GM12874 (cell line): ENCODE measurements around the gene HOXB8.

Experiments used
- TF ChIP-seq, protein P1 (sequence below): IDR thresholded peaks from 2 replicates; pipeline ENCODE4 v1.5.1; 2011; ENCODE audit warnings: low read depth, mild to moderate bottlenecking, control low read depth, low read length, moderate library complexity; ENCODE audit not compliant: insufficient read depth

The HOXB8 gene

DNA sequence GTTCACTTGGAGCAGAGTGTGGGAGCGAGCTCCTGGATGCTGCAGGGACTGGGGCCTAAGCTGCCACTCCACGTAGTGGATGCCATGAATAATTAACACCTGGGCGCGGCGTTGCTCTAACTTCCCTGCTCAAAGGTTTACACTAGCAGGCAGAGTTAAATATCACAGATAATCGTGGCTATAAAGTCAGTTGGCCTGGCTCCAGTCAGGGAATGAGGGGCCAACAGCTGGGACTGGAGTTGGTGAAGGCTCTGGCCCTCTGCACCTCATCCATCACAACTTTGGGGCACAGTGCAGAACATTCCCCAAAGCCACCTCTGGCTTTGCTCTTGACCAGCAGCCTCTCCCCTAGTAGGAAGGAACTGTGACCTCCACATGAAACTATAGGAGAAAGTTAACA lies 47.9 kb downstream of the HOXB8 start:
- TF ChIP-seq, protein P1, sequence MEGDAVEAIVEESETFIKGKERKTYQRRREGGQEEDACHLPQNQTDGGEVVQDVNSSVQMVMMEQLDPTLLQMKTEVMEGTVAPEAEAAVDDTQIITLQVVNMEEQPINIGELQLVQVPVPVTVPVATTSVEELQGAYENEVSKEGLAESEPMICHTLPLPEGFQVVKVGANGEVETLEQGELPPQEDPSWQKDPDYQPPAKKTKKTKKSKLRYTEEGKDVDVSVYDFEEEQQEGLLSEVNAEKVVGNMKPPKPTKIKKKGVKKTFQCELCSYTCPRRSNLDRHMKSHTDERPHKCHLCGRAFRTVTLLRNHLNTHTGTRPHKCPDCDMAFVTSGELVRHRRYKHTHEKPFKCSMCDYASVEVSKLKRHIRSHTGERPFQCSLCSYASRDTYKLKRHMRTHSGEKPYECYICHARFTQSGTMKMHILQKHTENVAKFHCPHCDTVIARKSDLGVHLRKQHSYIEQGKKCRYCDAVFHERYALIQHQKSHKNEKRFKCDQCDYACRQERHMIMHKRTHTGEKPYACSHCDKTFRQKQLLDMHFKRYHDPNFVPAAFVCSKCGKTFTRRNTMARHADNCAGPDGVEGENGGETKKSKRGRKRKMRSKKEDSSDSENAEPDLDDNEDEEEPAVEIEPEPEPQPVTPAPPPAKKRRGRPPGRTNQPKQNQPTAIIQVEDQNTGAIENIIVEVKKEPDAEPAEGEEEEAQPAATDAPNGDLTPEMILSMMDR, result no peak

DNA sequence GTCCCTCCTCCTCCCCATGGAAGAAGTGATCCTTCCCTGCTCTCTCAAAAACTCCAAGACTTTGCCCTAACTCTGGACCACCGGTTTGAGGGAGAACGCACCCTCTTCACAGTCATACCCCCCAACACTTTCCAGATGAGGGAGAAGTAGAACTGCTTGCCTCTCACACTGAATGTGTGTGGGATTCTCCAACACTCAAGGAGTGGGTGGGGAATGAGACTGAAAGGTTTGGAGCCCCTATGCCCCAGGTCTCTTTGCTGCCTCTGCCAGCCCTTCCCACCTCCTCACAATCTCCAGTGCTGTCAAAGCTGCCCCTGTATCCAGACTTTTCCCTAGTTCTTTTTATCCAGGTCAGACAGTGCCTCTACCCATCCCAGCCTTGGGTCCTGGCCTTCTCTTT lies 48.4 kb downstream of the HOXB8 start:
- TF ChIP-seq, protein P1, result no peak

DNA sequence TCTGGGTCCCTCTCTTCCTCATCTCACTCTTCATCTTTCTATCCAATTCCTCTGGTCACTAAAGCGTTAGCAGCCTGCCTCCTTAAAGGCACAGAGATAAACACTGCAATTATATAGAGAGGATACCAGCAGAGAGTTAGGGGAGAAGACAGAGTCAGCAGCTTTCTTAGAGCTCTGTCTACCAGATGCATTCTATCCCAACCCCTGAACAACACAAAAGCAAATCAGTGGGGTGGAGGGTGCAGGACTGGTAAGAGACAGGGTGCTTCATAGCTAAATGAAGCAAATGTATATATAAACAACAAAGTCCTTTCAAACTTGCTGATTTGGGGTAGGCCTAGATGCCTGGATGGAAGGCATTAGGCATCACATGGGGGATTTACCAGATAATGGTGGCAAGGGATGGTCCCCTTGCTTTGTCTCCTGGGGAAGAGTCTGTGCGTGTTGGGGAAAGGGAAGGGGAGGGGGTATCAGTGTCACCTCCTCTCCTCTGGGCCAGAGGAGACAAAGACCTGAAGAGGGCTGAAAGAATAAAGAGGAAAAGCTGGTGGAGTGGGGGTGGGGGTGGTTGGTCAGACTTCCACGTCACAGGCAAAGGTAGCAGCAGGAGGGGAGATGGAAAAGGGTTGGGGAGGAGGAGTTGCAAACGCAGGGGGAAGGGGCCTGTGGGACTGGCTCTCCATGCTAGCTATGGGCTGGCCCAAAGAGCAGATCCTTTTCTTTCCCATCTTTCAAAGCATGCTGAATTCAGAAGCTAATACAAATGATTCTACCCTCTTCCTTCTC lies 49.0 kb downstream of the HOXB8 start:
- TF ChIP-seq, protein P1, result no peak

DNA sequence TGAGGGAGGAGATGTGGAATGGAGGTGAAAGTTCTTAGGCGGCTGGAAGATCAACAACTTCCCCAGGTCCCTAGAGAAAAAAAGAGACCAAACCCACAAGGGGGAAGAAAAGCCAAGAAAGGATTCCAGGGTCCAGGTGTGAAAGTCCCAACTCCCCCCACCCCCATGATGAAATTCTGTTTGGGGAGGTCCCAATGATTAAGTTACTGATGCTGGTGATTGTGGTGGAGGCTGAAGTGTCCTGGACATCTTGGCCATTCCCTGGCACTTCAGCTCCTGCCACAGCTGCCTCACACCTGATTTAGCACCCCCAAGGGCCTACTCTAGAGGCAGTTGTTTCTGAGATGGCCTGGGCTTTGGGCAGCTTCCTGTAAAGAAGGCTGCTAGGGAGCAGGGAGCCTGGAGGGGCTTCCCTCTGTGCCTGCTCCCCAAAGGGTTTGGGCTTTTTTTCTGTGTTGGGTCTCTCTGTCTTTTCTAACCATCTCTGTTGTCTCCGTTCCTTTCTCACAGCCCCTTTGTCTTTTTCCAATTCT lies 50.0 kb downstream of the HOXB8 start:
- TF ChIP-seq, protein P1, result no peak

DNA sequence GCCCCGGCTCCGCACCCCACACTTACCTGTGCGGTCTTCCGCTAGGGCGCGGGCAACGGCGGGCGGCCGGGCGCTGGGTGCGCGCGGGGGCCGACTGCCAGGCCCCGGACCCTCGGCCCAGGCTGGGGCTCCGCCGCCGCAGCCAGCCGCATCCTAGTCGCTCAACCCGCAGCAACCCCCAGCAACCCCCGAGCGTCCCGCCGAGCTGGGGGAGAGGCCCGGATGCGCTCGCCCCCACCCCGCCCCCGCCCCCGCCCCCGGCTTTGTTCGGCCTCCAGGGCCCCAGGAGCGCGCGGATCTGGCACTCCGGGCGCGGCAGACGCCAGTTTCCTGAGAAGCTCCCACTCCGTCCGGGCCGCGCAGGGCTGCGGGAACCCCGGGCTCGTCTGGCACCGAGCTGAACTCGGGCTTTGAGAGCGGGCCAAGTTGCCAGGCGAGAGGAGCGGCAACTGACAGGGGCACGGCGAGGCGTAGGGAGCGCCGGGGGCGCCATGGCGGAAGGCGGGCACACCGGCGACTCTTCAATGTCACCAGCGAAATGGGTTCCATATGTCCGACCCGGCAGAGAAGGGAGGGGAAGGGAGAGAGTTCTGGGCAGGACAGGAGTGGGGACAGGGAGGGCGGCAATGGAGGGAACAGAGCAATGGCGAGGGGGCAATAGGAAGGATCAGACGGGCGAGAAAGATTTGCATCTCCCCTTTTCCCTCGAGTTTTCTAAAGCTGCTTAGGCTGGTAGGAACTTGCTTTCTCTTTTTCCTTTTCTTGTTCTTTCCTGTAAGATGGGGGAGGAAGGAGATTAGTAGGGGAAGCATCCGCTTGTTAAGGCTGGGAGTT lies 50.7 kb downstream of the HOXB8 start:
- TF ChIP-seq, protein P1, result no peak

DNA sequence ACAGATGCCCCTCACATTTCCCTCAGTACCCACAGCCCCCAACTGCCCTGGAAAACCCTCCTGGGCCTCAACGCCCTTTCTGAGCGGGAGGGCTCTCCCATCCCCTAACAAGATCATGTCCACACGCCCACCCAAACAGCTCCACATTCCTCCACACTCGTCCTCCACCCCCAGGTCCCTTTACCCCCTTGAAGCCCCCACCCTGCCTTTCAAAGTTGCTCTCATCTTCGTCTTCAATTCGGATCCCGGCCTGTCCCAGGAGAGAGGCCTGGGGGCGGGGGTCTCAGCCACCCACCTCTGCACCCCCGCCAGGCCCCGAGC lies 51.3 kb downstream of the HOXB8 start:
- TF ChIP-seq, protein P1, result no peak

DNA sequence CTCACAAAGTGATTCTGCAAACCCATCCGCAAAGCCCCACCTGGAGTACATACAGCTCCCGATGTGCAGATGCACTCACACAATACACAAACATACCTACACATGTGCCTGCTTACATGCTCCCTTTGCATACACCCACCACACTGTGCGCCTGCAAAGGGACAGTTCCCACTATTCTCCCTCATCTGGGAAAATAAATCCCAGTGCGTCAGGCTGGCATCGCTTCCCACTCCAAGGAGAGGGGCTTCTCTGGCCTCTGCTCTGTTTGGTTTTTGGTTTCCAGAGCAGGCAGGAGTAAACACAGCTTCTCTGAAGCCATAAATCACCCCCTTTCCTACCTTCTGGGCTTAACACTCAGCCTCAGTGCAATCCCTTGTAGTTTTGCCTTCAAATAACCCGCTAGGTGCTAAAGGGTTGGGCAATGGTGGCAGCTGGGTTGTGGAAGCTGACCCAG lies 51.7 kb downstream of the HOXB8 start:
- TF ChIP-seq, protein P1, result no peak
